AG04450 (cell line): ENCODE data around the gene GTSE1. TPM values are rescaled to one million over a fixed set of nuclear protein-coding genes. Genes with fewer than 3 reads are reported as not detected.

Experiments used
- CTCF ChIA-PET: fragments of 300-600, 350-600 bp; formaldehyde crosslinking; extraction: SDS; loops from one replicate; lab custom pipeline; 2022; ENCODE audit warnings: antibody characterized with exemption, inconsistent platforms; lab: Charles Lee
- POLR2A ChIA-PET: fragments of 350-600 bp; formaldehyde crosslinking; extraction: SDS; loops from one replicate; lab custom pipeline; 2021; ENCODE audit warnings: antibody characterized with exemption, inconsistent platforms; lab: Yijun Ruan, JAX
- DNase-seq: peaks from one replicate; pipeline ENCODE4 v3.0.0-alpha.2; 2011; ENCODE audit warnings: low read depth, low spot score
- H3K27ac ChIP-seq: one replicate; pipeline ENCODE4 v1.5.1; 2012; ENCODE audit warnings: low read depth, low read length, control low read depth
- H3K27me3 ChIP-seq: one replicate; pipeline ENCODE4 v1.6.0; 2012; ENCODE audit warnings: low read length; ENCODE audit not compliant: control insufficient read depth, insufficient read depth
- H3K4me3 ChIP-seq: 2 replicates; pipeline ENCODE4 v1.5.1; 2011; ENCODE audit warnings: mild to moderate bottlenecking, low read depth, low read length, control low read depth
- H3K9me3 ChIP-seq: 2 replicates; pipeline ENCODE4 v1.5.1; 2012; ENCODE audit warnings: low read length; ENCODE audit not compliant: control insufficient read depth, insufficient read depth
- polyA plus RNA-seq: library from polyadenylated mRNA; depleted of rRNA; stranded (reverse); fragments of >200 nt; gene quantifications from 2 replicates; pipeline ENCODE4 v1.2.3, GENCODE V29; 2011
- TF ChIP-seq, protein P1 (sequence below): IDR thresholded peaks from 2 replicates; pipeline ENCODE4 v1.5.1; 2011; ENCODE audit warnings: low read depth, low read length, control low read depth, inconsistent platforms

The GTSE1 gene
- polyA plus RNA-seq, 1 experiment: 4.0 TPM

DNA sequence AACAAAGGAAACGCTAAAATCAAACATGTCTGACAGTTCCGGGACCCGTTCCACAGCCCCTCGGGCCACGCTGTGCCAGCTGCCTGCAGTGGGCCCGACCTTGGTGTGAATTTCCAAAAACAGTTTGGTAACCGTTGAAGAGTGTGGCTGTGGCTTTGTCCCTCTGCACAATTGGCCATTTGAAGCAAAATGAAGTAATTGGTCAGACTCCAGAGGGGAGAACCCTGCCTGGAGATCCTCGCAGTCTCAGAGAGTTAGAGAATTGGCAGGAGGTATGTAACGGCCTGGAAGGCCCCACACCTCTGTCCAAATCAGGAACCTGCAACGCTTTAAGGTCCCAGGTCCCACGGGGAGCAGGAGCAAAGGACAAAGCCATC lies 65.1 kb downstream of the GTSE1 start:
- Histone ChIP-seq H3K27ac (no peak overlapping the region), H3K27me3 (peaks cover 1% of the 10 kb centered on the region), H3K9me3 (no peaks in the 10 kb centered on the region; the same call in 1 of the 2 replicates), H3K4me3 (no peak overlapping the region)
- no peak for DNase-seq
- ChIA-PET POLR2A (no interaction called here), CTCF (no interaction called here)
- TF ChIP-seq, protein P1, sequence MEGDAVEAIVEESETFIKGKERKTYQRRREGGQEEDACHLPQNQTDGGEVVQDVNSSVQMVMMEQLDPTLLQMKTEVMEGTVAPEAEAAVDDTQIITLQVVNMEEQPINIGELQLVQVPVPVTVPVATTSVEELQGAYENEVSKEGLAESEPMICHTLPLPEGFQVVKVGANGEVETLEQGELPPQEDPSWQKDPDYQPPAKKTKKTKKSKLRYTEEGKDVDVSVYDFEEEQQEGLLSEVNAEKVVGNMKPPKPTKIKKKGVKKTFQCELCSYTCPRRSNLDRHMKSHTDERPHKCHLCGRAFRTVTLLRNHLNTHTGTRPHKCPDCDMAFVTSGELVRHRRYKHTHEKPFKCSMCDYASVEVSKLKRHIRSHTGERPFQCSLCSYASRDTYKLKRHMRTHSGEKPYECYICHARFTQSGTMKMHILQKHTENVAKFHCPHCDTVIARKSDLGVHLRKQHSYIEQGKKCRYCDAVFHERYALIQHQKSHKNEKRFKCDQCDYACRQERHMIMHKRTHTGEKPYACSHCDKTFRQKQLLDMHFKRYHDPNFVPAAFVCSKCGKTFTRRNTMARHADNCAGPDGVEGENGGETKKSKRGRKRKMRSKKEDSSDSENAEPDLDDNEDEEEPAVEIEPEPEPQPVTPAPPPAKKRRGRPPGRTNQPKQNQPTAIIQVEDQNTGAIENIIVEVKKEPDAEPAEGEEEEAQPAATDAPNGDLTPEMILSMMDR: no peak

DNA sequence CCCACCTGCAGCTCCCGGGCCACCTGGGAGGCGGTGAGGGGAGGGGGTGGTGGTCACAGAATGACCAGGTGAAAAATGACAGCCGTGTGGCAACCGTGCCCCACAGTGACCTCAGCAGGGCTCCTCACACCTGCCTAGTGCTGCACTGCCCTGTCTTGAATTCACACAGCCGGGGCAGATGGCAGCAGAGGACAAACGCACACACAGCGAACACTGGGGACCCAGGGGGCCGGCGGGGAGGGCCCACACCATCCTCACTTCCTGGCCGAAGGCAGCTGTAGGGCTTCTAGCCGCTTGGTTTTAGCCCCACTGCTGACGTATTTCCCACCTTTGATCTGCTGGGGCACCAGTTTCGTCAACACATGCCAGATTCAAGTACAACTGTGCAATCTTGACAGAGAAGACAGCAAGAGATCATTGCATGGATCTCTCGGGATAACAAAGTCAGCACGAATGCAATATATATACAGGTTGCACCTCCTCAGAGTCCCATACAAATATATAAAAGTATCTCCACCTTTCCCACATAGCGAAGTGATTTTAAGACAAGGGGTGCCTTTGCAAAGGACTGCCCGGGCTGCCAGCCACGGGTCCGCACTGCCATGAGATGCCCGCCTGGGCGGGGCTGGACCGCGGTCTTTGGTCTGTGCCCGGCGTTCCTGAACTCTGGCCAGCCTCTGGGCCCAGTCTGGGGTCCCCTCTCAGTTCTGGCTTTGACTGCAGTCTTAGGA lies 65.7 kb downstream of the GTSE1 start:
- ChIA-PET CTCF (interaction anchor here (1.4 kb wide), 1 partner anchor 179 kb away, joined by 5 read pairs; no protein-coding TSS in a partner anchor), POLR2A (no interaction called here)
- Histone ChIP-seq H3K9me3 (no peaks in the 10 kb centered on the region; the same call in 1 of the 2 replicates), H3K4me3 (no peak overlapping the region), H3K27me3 (peaks cover 5% of the 10 kb centered on the region), H3K27ac (no peak overlapping the region)
- TF ChIP-seq, protein P1: no peak
- DNase-seq: no peak

DNA sequence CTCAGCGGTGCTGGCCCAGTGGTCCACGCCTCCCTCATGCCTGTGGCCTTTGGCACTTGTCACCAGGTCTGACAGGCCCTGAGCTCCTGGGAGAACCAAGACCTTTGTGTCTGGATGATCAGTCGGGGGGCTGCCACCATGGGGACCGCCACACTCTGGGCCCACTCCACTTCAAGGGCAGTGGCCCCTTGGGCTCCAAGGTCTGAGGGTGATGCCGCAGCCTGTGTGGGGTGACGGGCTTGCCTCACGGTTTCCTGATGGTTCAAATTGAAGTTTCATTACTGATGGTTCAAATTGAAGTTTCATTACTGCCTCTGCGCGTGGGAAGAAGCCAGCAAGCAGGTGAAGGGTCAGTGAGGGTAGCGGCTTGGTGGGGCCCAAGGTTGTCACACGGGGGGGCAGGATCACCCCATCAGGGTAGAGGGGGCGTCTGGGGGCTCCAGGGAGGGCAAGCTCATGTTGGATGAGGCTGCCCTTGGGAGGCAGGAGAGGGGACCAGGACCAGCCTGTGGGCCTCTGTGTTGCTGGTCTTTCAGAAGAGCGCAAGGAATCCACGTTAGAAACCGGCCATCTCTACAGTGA lies 66.4 kb downstream of the GTSE1 start:
- ChIA-PET POLR2A (no interaction called here), CTCF (interaction anchor here (1.4 kb wide), 1 partner anchor 179 kb away, joined by 5 read pairs; no protein-coding TSS in a partner anchor)
- no peak for DNase-seq
- Histone ChIP-seq H3K27ac (no peak overlapping the region), H3K9me3 (no peaks in the 10 kb centered on the region; the same call in 1 of the 2 replicates), H3K4me3 (no peak overlapping the region), H3K27me3 (peaks cover 5% of the 10 kb centered on the region)
- TF ChIP-seq, protein P1: no peak

DNA sequence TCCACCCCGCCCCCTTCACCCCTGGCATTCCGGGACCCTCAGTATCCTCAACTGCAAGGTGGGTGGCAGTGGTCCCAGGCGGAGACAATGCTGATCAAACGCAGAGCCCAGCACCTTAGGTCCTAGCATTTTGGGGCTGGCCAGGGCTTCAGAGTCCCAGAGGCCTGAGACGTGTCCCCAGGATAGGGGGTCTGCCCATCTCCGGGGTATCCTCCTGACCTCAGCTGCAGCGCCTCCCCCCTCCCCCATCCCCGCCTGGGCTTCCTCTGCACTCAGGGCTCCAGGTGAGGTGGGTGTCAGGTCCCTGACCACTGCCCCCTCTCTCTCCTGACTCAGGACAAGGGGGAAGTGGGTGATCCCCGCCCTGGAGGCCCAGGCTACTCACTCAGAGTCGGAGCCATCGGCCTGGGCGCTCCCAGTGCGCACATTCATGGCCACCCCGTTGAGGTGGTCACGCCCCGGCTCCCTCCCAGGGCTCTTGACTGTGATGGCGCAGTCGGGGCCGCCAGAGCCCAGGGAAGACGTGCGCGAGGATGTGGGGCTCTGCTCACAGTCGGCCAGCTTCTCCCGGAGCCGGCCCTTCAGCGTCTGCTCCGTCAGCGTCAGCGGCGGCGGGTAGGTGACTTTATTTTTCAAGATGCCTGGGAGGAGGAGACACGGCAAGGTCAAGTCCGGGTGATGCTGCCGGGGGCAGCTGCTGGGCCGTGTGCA lies 67.1 kb downstream of the GTSE1 start:
- no peak for DNase-seq
- POLR2A ChIA-PET: no interaction called here
- CTCF ChIA-PET: interaction anchor here (1.4 kb wide), 1 partner anchor 178 kb away, joined by 5 read pairs; no protein-coding TSS in a partner anchor
- TF ChIP-seq, protein P1: no peak
- peaks cover 5% of the 10 kb centered on the region for H3K27me3 ChIP-seq
- H3K9me3 ChIP-seq: no peaks in the 10 kb centered on the region; the same call in 1 of the 2 replicates
- H3K27ac ChIP-seq: no peak overlapping the region
- no peak overlapping the region for H3K4me3 ChIP-seq
